Breast epithelium (tissue), 3 donors: ENCODE results near the gene SELENOK.

ENCODE experiments used
- CTCF ChIP-seq, 3 donors: fragments of 450-650 bp; IDR thresholded peaks; one replicate each; pipeline ENCODE4 v1.5.1; 2016 to 2017; ENCODE audit warnings: antibody characterized with exemption in 3 of 3, mild to moderate bottlenecking in 3 of 3, moderate library complexity in 3 of 3
- POLR2AphosphoS5 ChIP-seq, 3 donors: sonication (generic); formaldehyde crosslinking; IDR thresholded peaks; one replicate each; pipeline ENCODE4 v1.6.1; 2017; ENCODE audit warnings: antibody characterized with exemption in 3 of 3

GRCh38 chr3:53938645-53939044 lies 47.0 kb upstream of the SELENOK start:
- peak in 2 of 3 donors; percentile 65 to 79 for TF ChIP-seq CTCF (IDR thresholded peaks at IDR 0.05)
- TF ChIP-seq POLR2AphosphoS5 (IDR thresholded peaks at IDR 0.05), result no peak
